Measurements from ENCODE around the gene SORCS2. TPM values are rescaled to one million over a fixed set of nuclear protein-coding genes. Genes with fewer than 3 reads are reported as not detected.

Gene SORCS2
- total RNA-seq, 4 donors from 2014 or later: 1.1 to 2.5 (median 2.0) TPM

DNA sequence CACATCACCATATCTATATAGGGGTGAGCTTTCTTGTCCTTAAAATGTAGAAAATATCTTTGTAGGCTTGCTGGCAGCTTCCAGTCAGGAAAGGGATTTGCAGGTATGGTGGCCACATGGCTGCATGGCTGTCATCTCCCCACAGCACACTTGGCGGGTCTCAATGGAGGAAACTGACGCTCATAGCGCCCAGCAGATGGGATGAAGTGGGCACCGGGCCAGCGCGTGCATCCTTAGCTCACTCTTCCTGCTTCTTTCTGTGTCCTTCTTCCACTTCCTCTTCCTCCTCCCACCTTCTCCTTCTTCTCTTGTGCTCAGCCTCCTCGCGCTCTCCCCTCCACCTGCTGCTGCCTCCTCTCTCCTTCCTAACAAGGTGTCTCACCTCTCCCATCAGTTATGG, 398.6 kb downstream of the SORCS2 start:
- Histone ChIP-seq H3K4me3 (no peak overlapping the region), H3K27me3 (peaks cover 0 to 47% (median 0%) of the 10 kb centered on the region in 4 donors), H3K9me3 (no peaks in the 10 kb centered on the region), H3K4me1 (peaks cover 0 to 2% (median 0%) of the 10 kb centered on the region in 3 donors), H3K36me3 (no peaks in the 10 kb centered on the region), H3K27ac (no peak overlapping the region)
- 81 to 86% methylated on average over 8 of the region's 8 CpGs for WGBS, 2 donors
- DNase-seq: no peak
- TF ChIP-seq, protein P1, sequence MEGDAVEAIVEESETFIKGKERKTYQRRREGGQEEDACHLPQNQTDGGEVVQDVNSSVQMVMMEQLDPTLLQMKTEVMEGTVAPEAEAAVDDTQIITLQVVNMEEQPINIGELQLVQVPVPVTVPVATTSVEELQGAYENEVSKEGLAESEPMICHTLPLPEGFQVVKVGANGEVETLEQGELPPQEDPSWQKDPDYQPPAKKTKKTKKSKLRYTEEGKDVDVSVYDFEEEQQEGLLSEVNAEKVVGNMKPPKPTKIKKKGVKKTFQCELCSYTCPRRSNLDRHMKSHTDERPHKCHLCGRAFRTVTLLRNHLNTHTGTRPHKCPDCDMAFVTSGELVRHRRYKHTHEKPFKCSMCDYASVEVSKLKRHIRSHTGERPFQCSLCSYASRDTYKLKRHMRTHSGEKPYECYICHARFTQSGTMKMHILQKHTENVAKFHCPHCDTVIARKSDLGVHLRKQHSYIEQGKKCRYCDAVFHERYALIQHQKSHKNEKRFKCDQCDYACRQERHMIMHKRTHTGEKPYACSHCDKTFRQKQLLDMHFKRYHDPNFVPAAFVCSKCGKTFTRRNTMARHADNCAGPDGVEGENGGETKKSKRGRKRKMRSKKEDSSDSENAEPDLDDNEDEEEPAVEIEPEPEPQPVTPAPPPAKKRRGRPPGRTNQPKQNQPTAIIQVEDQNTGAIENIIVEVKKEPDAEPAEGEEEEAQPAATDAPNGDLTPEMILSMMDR (IDR thresholded peaks at IDR 0.05): no peak
- no peak for TF ChIP-seq POLR2A (IDR thresholded peaks at IDR 0.05)
- intact Hi-C loops (cut with DNase I): no loop called here

DNA sequence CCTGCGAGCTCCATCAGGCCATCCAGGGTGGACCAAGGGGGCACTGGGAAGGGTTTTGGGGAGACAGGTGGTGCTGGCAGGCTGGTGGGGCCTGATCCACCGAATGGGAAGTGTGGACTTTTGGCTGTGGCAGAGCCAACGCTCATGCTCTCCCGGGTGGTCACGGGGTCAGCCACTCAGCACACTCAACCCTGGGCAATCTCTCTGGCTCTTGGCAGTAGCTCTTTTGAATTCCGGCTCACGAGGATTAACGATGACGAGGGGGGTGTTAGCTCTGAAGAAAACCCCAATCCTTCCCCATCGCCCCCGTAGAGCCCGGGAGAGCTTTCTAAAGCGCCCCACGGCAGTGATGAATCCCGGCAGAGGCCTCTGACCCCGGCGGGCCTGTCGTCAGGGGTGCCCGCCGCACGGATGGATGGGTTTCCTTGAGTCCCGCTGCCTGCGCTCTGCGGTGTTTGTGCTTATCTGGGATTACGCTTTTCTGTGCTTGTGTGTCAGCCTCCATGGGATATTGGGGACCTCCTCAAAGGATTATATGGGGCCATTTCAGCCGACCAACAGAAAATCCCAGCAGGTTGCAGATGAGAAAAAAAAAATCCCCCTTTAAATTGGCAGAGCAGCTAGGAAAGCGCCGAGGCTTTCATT, 399.2 kb downstream of the SORCS2 start:
- Histone ChIP-seq H3K4me1 (peaks cover 0 to 8% (median 5%) of the 10 kb centered on the region in 3 donors), H3K36me3 (no peaks in the 10 kb centered on the region), H3K27ac (no peak overlapping the region), H3K27me3 (peaks cover 0 to 51% (median 0%) of the 10 kb centered on the region in 4 donors), H3K4me3 (no peak overlapping the region), H3K9me3 (no peaks in the 10 kb centered on the region)
- intact Hi-C loops (cut with DNase I): no loop called here
- DNase-seq: no peak
- 87 to 89% methylated on average over 3 to 21 of the region's 28 CpGs for WGBS, 2 donors
- TF ChIP-seq, protein P1 (IDR thresholded peaks at IDR 0.05): no peak
- TF ChIP-seq POLR2A (IDR thresholded peaks at IDR 0.05): no peak

DNA sequence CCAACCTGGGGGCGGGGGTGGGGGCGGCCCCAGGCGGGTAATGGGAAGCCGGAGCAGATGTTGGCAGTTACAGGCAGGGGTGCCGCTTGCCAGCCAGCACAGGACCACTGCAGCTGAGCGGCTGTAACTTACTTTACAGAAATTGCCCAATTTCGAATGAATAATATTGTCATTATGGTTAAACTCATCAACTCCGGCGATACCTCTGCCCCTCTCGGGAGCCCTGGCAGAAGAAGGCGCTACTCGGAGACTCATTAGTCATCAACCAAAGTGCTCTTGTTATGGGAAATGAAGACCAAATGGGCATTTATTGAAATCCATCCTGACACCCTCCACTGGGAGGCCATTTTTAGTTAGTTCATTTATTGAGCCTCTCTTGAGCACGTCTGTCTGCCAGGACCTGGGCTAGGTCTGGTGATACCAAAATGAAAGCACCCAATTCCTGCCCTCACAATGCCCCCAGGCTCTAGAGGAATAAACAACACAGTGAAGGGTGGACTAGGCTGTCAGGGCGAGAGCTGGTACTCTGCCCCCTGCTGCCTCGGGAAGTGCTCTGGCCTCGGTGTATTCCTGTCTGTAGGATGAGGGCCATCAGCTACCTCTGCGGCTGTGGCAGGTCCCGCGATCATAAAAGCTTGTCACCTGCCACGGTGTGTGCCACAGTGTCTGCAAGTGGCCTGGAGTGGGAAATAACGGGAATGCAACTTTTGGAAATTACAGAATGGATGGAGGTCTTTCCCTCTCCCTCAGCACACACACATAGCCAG, 401.5 kb downstream of the SORCS2 start:
- H3K27ac ChIP-seq: no peak overlapping the region
- intact Hi-C loops (cut with DNase I): no loop called here
- peaks cover 0 to 12% (median 6%) of the 10 kb centered on the region in 3 donors for H3K4me1 ChIP-seq
- H3K4me3 ChIP-seq: no peak overlapping the region
- no peaks in the 10 kb centered on the region for H3K9me3 ChIP-seq
- WGBS, 2 donors: 58 to 83% methylated on average over 6 to 16 of the region's 21 CpGs
- DNase-seq: no peak
- H3K27me3 ChIP-seq: peaks cover 0 to 59% (median 0%) of the 10 kb centered on the region in 4 donors
- no peaks in the 10 kb centered on the region for H3K36me3 ChIP-seq
- TF ChIP-seq, protein P1 (IDR thresholded peaks at IDR 0.05): no peak

DNA sequence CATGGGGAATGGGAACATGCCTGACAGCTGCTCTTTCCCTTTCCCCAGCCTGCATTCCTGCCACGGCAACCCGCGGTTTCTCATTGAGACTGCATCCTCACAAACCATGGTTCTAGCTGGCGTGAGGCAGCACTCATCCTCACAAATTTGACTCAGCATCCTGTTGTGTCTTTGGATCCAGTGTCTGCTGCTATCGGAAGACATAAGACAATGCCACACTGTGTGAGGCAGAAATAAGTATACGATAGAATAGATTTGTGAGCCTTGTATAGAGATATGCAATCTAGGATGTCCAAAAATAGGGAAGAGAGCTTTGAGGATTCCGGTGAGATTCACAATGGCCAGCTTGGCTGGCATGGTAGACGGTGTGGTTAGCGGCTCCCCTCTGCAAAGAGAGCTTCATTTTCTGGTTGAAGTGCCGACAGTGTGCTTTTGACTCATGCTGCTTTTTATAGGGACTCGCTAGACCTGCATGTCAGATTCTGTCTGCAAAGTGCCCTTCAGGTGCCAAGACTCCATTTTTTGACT, 403.7 kb downstream of the SORCS2 start:
- Histone ChIP-seq H3K9me3 (no peaks in the 10 kb centered on the region), H3K27me3 (peaks cover 0 to 41% (median 0%) of the 10 kb centered on the region in 4 donors), H3K4me3 (no peak overlapping the region), H3K4me1 (peaks cover 0 to 19% (median 6%) of the 10 kb centered on the region in 3 donors), H3K27ac (no peak overlapping the region), H3K36me3 (no peaks in the 10 kb centered on the region)
- intact Hi-C loops (cut with DNase I): no loop called here
- no peak for DNase-seq
- WGBS, 2 donors: 51 to 60% methylated on average over 8 to 11 of the region's 11 CpGs
- TF ChIP-seq, protein P1 (IDR thresholded peaks at IDR 0.05): no peak
- no peak for TF ChIP-seq POLR2A (IDR thresholded peaks at IDR 0.05)

Measured in esophagus squamous epithelium (tissue), 5 donors.